Astrocyte (in vitro differentiated cells and primary cell): ENCODE results near the gene PRAMEF11. TPM values are rescaled to one million over a fixed set of nuclear protein-coding genes. Genes with fewer than 3 reads are reported as not detected.

Source experiments
- total RNA-seq: library from RNA; stranded (reverse); gene quantifications from 2 replicates; pipeline ENCODE4 v1.2.1, GENCODE V29; 2021

The PRAMEF11 gene
- total RNA-seq, 1 donor from 2014 or later: not detected

Other genes starting within 250 kb of the PRAMEF11 start
- 3.2 and 3.4 TPM in 2 replicates for gene DHRS3, start 213.2 kb downstream of the PRAMEF11 start, total RNA-seq
- gene AADACL4, start 187.3 kb downstream of the PRAMEF11 start, total RNA-seq: not detected in 2 replicates
- 0.05 TPM in 1 of 2 replicates, not detected in the other for gene AADACL3, start 115.3 kb downstream of the PRAMEF11 start, total RNA-seq
- gene CFAP107, start 85.2 kb downstream of the PRAMEF11 start, total RNA-seq: not detected in 2 replicates
- gene PRAMEF12, start 57.7 kb downstream of the PRAMEF11 start, total RNA-seq: 0.16 TPM in 1 of 2 replicates, not detected in the other
- not detected in 2 replicates for gene PRAMEF1, start 40.0 kb downstream of the PRAMEF11 start, total RNA-seq
- gene HNRNPCL1, start 17.3 kb upstream of the PRAMEF11 start, total RNA-seq: not detected in 2 replicates
- gene PRAMEF2, start 25.7 kb upstream of the PRAMEF11 start, total RNA-seq: 0.17 TPM in 1 of 2 replicates, not detected in the other
- not detected in 2 replicates for gene PRAMEF4, start 54.8 kb upstream of the PRAMEF11 start, total RNA-seq
- gene PRAMEF10, start 66.9 kb upstream of the PRAMEF11 start, total RNA-seq: not detected in 2 replicates
- gene PRAMEF7, start 85.2 kb upstream of the PRAMEF11 start, total RNA-seq: not detected in 2 replicates
- not detected in 2 replicates for gene PRAMEF6, start 116.2 kb upstream of the PRAMEF11 start, total RNA-seq
- not detected in 2 replicates for gene PRAMEF27, start 225.2 kb upstream of the PRAMEF11 start, total RNA-seq
- gene HNRNPCL3, start 229.4 kb upstream of the PRAMEF11 start, total RNA-seq: not detected in 2 replicates
- 0.14 TPM in 1 of 2 replicates, not detected in the other for gene PRAMEF25, start 239.4 kb upstream of the PRAMEF11 start, total RNA-seq